H1 (cell line): ENCODE results near the gene MBP. TPM values are rescaled to one million over a fixed set of nuclear protein-coding genes. Genes with fewer than 3 reads are reported as not detected.

ENCODE experiments used
- CTCF ChIA-PET: fragments of 300-600 bp; sonication (Branson Sonifier 250); formaldehyde crosslinking; loops from one replicate; lab custom pipeline; 2021; ENCODE audit not compliant: partially characterized antibody; lab: Charles Lee
- POLR2A ChIA-PET: fragments of 300-600 bp; sonication (Branson Sonifier 250); formaldehyde crosslinking; loops from one replicate; lab custom pipeline; 2021; ENCODE audit warnings: inconsistent platforms; ENCODE audit not compliant: partially characterized antibody; lab: Charles Lee
- DNase-seq, 2 experiments: peaks; one replicate each; pipeline versions ENCODE4 v3.0.0 to v3.0.0-alpha.2; 2010 to 2022; ENCODE audit warnings: low spot score in 2 of 2, low read depth in 1 of 2, mixed read lengths in 1 of 2
- FAIRE-seq: peaks from 2 replicates; lab custom pipeline; 2011; peaks lifted over from hg19 to GRCh38; lab: Jason Lieb, UNC
- H2AFZ ChIP-seq: 2 replicates; pipeline ENCODE4 v1.8.1; 2012; ENCODE audit warnings: low read length, inconsistent platforms
- H2AK5ac ChIP-seq: 2 replicates; pipeline ENCODE4 v1.6.1; 2013; ENCODE audit warnings: low read depth, low read length
- H2BK120ac ChIP-seq: replicated peaks from 2 replicates; pipeline ENCODE3; 2013; ENCODE audit warnings: low read depth, low read length, inconsistent platforms
- H2BK12ac ChIP-seq: 2 replicates; pipeline ENCODE4 v1.6.1; 2013; ENCODE audit warnings: low read depth, low read length
- H2BK15ac ChIP-seq: 2 replicates; pipeline ENCODE4 v1.6.1; 2013; ENCODE audit warnings: low read length
- H2BK20ac ChIP-seq: 2 replicates; pipeline ENCODE4 v1.6.1; 2013; ENCODE audit warnings: low read length
- H2BK5ac ChIP-seq: 2 replicates; pipeline ENCODE4 v1.6.1; 2013; ENCODE audit warnings: low read depth, low read length
- H3K14ac ChIP-seq: 2 replicates; pipeline ENCODE4 v1.6.1; 2013; ENCODE audit warnings: inconsistent platforms; ENCODE audit not compliant: insufficient read length
- H3K18ac ChIP-seq: 2 replicates; pipeline ENCODE4 v1.6.1; 2013; ENCODE audit warnings: low read length; ENCODE audit errors: extremely low read depth
- H3K23ac ChIP-seq: 2 replicates; pipeline ENCODE4 v1.6.1; 2013; ENCODE audit warnings: inconsistent platforms; ENCODE audit not compliant: insufficient read length
- H3K23me2 ChIP-seq: 2 replicates; pipeline ENCODE4 v1.6.1; 2013; ENCODE audit warnings: low read depth, low read length
- H3K27ac ChIP-seq: 2 replicates; pipeline ENCODE4 v1.6.1; 2011; ENCODE audit warnings: low read depth, low read length, inconsistent platforms
- H3K27me3 ChIP-seq, 4 experiments: replicated peaks in 1 of 4; 1 replicate in 1 of 4; 2 replicates in 3 of 4; pipeline versions ENCODE4 v1.6.1 to v1.8.1; 2011 to 2013; ENCODE audit warnings: low read length in 3 of 4, mild to moderate bottlenecking in 3 of 4, inconsistent platforms in 2 of 4, mixed read lengths in 2 of 4, moderate library complexity in 1 of 4; ENCODE audit not compliant: control insufficient read depth in 3 of 4, insufficient read depth in 3 of 4; ENCODE audit errors: extremely low read depth in 1 of 4
- H3K36me3 ChIP-seq, 4 experiments: 2 replicates each; pipeline versions ENCODE4 v1.6.1 to v1.8.1; 2011 to 2013; ENCODE audit warnings: mild to moderate bottlenecking in 4 of 4, low read length in 3 of 4, moderate library complexity in 2 of 4, control low read depth in 1 of 4, inconsistent platforms in 1 of 4; ENCODE audit not compliant: insufficient read depth in 4 of 4, control insufficient read depth in 2 of 4
- H3K4ac ChIP-seq: replicated peaks from 2 replicates; pipeline ENCODE3; 2013; ENCODE audit warnings: low read length, low read depth, mixed read lengths, inconsistent platforms; ENCODE audit not compliant: insufficient read length
- H3K4me1 ChIP-seq, 4 experiments: replicated peaks in 1 of 4; 1 replicate in 1 of 4; 2 replicates in 3 of 4; pipeline versions ENCODE4 v1.6.1 to v1.8.1; 2011 to 2013; ENCODE audit warnings: low read length in 3 of 4, inconsistent platforms in 2 of 4, mixed read lengths in 1 of 4; ENCODE audit not compliant: insufficient read depth in 4 of 4, control insufficient read depth in 3 of 4
- H3K4me2 ChIP-seq, 2 experiments: 2 replicates each; pipeline versions ENCODE4 v1.6.1 to v1.8.1; 2011 to 2013; ENCODE audit warnings: low read depth in 2 of 2, low read length in 2 of 2, control low read depth in 1 of 2, inconsistent platforms in 1 of 2, mild to moderate bottlenecking in 1 of 2; ENCODE audit not compliant: insufficient read depth in 1 of 2
- H3K4me3 ChIP-seq, 4 experiments: fragments of 200-600, 300-600 bp in 1 of 4; sonication (generic), shearing (Covaris generic), sonication (Bioruptor Twin) in 1 of 4; 2 replicates each; pipeline versions ENCODE4 v1.5.1 to v1.8.1; 2011 to 2016; ENCODE audit warnings: low read length in 4 of 4, low read depth in 3 of 4, control low read depth in 2 of 4, inconsistent platforms in 2 of 4, mild to moderate bottlenecking in 2 of 4, mixed read lengths in 1 of 4, moderate library complexity in 1 of 4; ENCODE audit not compliant: insufficient read depth in 2 of 4; ENCODE audit errors: extremely low read depth in 1 of 4
- H3K56ac ChIP-seq: replicated peaks from 2 replicates; pipeline ENCODE3; 2013; ENCODE audit warnings: low read depth, mild to moderate bottlenecking, mixed read lengths, low read length, inconsistent platforms; ENCODE audit not compliant: insufficient read length
- H3K79me1 ChIP-seq: 2 replicates; pipeline ENCODE4 v1.6.1; 2013; ENCODE audit warnings: low read depth, low read length, control low read depth
- H3K79me2 ChIP-seq, 2 experiments: 2 replicates each; pipeline versions ENCODE4 v1.6.1 to v1.8.1; 2012 to 2013; ENCODE audit warnings: low read length in 2 of 2, mild to moderate bottlenecking in 2 of 2, inconsistent platforms in 1 of 2; ENCODE audit not compliant: insufficient read depth in 2 of 2, control insufficient read depth in 1 of 2
- H3K9ac ChIP-seq, 4 experiments: replicated peaks in 1 of 4; 1 replicate in 1 of 4; 2 replicates in 3 of 4; pipeline versions ENCODE4 v1.6.1 to v1.8.1; 2011 to 2013; ENCODE audit warnings: low read depth in 3 of 4, low read length in 3 of 4, control low read depth in 2 of 4, mild to moderate bottlenecking in 2 of 4, moderate library complexity in 2 of 4, inconsistent platforms in 1 of 4; ENCODE audit errors: extremely low read depth in 1 of 4
- H3K9me3 ChIP-seq, 2 experiments: 2 replicates each; pipeline versions ENCODE4 v1.6.1 to v1.8.1; 2012 to 2013; ENCODE audit warnings: mild to moderate bottlenecking in 2 of 2, moderate library complexity in 2 of 2, control low read depth in 1 of 2, inconsistent platforms in 1 of 2, low read depth in 1 of 2, low read length in 1 of 2, mixed read lengths in 1 of 2; ENCODE audit not compliant: insufficient read depth in 2 of 2
- H4K20me1 ChIP-seq, 2 experiments: replicated peaks in 1 of 2; 2 replicates each; pipeline versions ENCODE3 to v1.8.1; 2011 to 2013; ENCODE audit warnings: inconsistent platforms in 2 of 2, low read length in 2 of 2, mild to moderate bottlenecking in 1 of 2; ENCODE audit not compliant: insufficient read depth in 2 of 2, control insufficient read depth in 1 of 2
- H4K5ac ChIP-seq: 2 replicates; pipeline ENCODE4 v1.6.1; 2013; ENCODE audit warnings: low read length, low read depth, mixed read lengths, inconsistent platforms; ENCODE audit not compliant: insufficient read length
- H4K8ac ChIP-seq: 2 replicates; pipeline ENCODE4 v1.8.0; 2013; ENCODE audit warnings: mild to moderate bottlenecking, moderate library complexity, low read length, inconsistent platforms; ENCODE audit not compliant: insufficient read depth; ENCODE audit errors: extremely low read depth
- H4K91ac ChIP-seq: replicated peaks from 2 replicates; pipeline ENCODE3; 2013; ENCODE audit warnings: low read length, mixed read lengths, inconsistent platforms; ENCODE audit not compliant: insufficient read length
- CBX5 ChIP-seq: fragments of 300-800, 300-1000 bp; sonication (generic); IDR thresholded peaks from 2 replicates; pipeline ENCODE4 v1.7.1; 2016; ENCODE audit warnings: antibody characterized with exemption, low read length, low read depth
- CBX8 ChIP-seq: fragments of 300-800, 300-1000 bp; sonication (generic); IDR thresholded peaks from 2 replicates; pipeline ENCODE4 v1.7.1; 2016; ENCODE audit warnings: low read depth, low read length, borderline replicate concordance
- E2F6 ChIP-seq: IDR thresholded peaks from 2 replicates; pipeline ENCODE4 v1.6.1; 2012; ENCODE audit warnings: inconsistent platforms
- SIX5 ChIP-seq: IDR thresholded peaks from 2 replicates; pipeline ENCODE4 v1.6.1; 2011; ENCODE audit warnings: mild to moderate bottlenecking, low read depth, low read length
- SP2 ChIP-seq: IDR thresholded peaks from 2 replicates; pipeline ENCODE4 v1.6.1; 2012; ENCODE audit warnings: mild to moderate bottlenecking, low read length, inconsistent platforms
- SP4 ChIP-seq: IDR thresholded peaks from 2 replicates; pipeline ENCODE4 v1.6.1; 2012; ENCODE audit warnings: low read length, inconsistent platforms
- TEAD4 ChIP-seq: IDR thresholded peaks from 2 replicates; pipeline ENCODE4 v1.6.1; 2012; ENCODE audit warnings: low read depth, low read length, inconsistent platforms, mixed read lengths
- WGBS, 2 experiments: shearing (Covaris generic) in 1 of 2; methylation state at CpG; one replicate each; pipeline versions ENCODE4 v1.1.6 to v1.1.7; 2013 to 2015; ENCODE audit warnings: low lambda C conversion rate in 2 of 2, mixed read lengths in 2 of 2, inconsistent platforms in 1 of 2, low coverage in 1 of 2, missing lambda C conversion rate in 1 of 2; ENCODE audit not compliant: insufficient replicate concordance in 2 of 2, insufficient coverage in 1 of 2, insufficient read length in 1 of 2; ENCODE audit errors: extremely low coverage in 1 of 2, missing lambda C conversion rate in 1 of 2; 5-methylcytosine and 5-hydroxymethylcytosine counted together
- polyA plus RNA-seq, 7 experiments: library from polyadenylated mRNA; depleted of rRNA in 3 of 7; stranded (reverse) in 5 of 7; unstranded in 2 of 7; fragments of >200 nt in 5 of 7; fragments of 200-250 nt in 2 of 7; gene quantifications; 1 replicate in 5 of 7; 2 replicates in 1 of 7; 4 replicates in 1 of 7; pipeline versions ENCODE4 v1.2.1 to v1.2.3, GENCODE V29; 2011 to 2013; ENCODE audit warnings: missing spikeins in 2 of 7, mixed read lengths in 2 of 7
- total RNA-seq: library from RNA; stranded (reverse); fragmentation: NEBNext Ultra II Directional; extraction: Animal tissue kit (Norgen Biotek cat#: 25700); gene quantifications from 2 replicates; pipeline ENCODE4 v1.2.1, GENCODE V29; 2021

The MBP gene
- total and polyA plus RNA-seq, 2 of the 8 experiments (the other 6 are each of a cell fraction or from before 2014, with no cell fraction given) = 7.7 to 19.2 TPM

- H3K9me3 ChIP-seq = no peaks in the 10 kb centered on the region
- no peak overlapping the region for H4K91ac ChIP-seq
- H2AFZ ChIP-seq = no peak overlapping the region
- H2BK120ac ChIP-seq = no peak overlapping the region
- no peak overlapping the region for H3K4me3 ChIP-seq
- H3K79me1 ChIP-seq = peaks cover 2% of the 10 kb centered on the region; the same call in 1 of the 2 replicates
- POLR2A ChIA-PET = interaction anchor here (0.7 to 1.0 kb wide), 2 partner anchors 13 to 100 kb away, joined by 3 to 4 read pairs; no protein-coding TSS in a partner anchor
- H3K36me3 ChIP-seq = no peaks in the 10 kb centered on the region
- no peak overlapping the region for H4K8ac ChIP-seq
- H3K9ac ChIP-seq = no peak overlapping the region
- no peaks in the 10 kb centered on the region for H4K20me1 ChIP-seq
- H3K14ac ChIP-seq = no peak overlapping the region
- peaks cover 0 to 9% (median 0%) of the 10 kb centered on the region in 4 experiments; a peak in 3 of 7 replicates for H3K4me1 ChIP-seq
- H3K4ac ChIP-seq = no peak overlapping the region
- WGBS, 2 experiments = 83% methylated on average over 3 of the region's 3 CpGs; no CpG with 5 or more reads in 1 of the 2 experiments
- H3K27ac ChIP-seq = no peak overlapping the region
- CTCF ChIA-PET = interaction anchor here (0.6 to 1.2 kb wide), 4 partner anchors 14 to 1378 kb away, joined by 3 to 4 read pairs (median 3); no protein-coding TSS in a partner anchor
- H2AK5ac ChIP-seq = no peak overlapping the region
- H3K56ac ChIP-seq = no peak overlapping the region
- H2BK12ac ChIP-seq = no peak overlapping the region
- H3K4me2 ChIP-seq = no peak overlapping the region
- H2BK5ac ChIP-seq = no peak overlapping the region
- H3K23ac ChIP-seq = no peak overlapping the region
- H3K79me2 ChIP-seq = no peaks in the 10 kb centered on the region
- TF ChIP-seq SP4 (no peak), CBX5 (no peak), TEAD4 (no peak), SIX5 (peak; percentile 41; the same call in 1 of the 2 replicates), CBX8 (no peak), SP2 (no peak), E2F6 (no peak)
- H2BK20ac ChIP-seq = no peak overlapping the region
- DNase-seq (peak in 1 of 2 experiments; percentile 45), FAIRE-seq (no peak)
- no peaks in the 10 kb centered on the region for H3K23me2 ChIP-seq
- H3K18ac ChIP-seq = no peak overlapping the region
- H4K5ac ChIP-seq = no peak overlapping the region
- no peaks in the 10 kb centered on the region for H3K27me3 ChIP-seq
- no peak overlapping the region for H2BK15ac ChIP-seq
Measured at GRCh38 chr18:77110400-77110799, 22.2 kb downstream of the MBP start.
